ENCODE data around the gene AGPAT3. TPM values are rescaled to one million over a fixed set of nuclear protein-coding genes. Genes with fewer than 3 reads are reported as not detected.

The AGPAT3 gene
- total RNA-seq, 2 experiments from 2014 or later = 80.3 to 93.1 TPM

- CTCF ChIA-PET = interaction anchor here (1.4 kb wide), 1 partner anchor 16 kb away, joined by 6 read pairs; no protein-coding TSS in a partner anchor
Observed at GRCh38 chr21:43959231-43960116, 94.5 kb downstream of the AGPAT3 start.

GRCh38 chr21:43961382-43961909, 96.4 kb downstream of the AGPAT3 start:
- Mint-ChIP-seq H3K36me3 (ENCODE audit: low read depth) (peaks cover 19% of the 10 kb centered on the region), H3K9me3 (no peaks in the 10 kb centered on the region), H3K4me3 (no peak overlapping the region), H3K27ac (no peak overlapping the region), H3K27me3 (no peaks in the 10 kb centered on the region), H3K4me1 (peaks cover 12% of the 10 kb centered on the region)
- CTCF ChIA-PET = interaction anchor here (0.6 to 1.0 kb wide), 2 partner anchors 24 to 151 kb away, joined by 3 read pairs; no protein-coding TSS in a partner anchor
- POLR2A ChIA-PET = no interaction called here
- DNase-seq = peak; percentile 29

More at GRCh38 chr21:43959231-43960116, 94.5 kb downstream of the AGPAT3 start:
- Mint-ChIP-seq H3K9me3 (no peaks in the 10 kb centered on the region), H3K27ac (no peak overlapping the region), H3K36me3 (ENCODE audit: low read depth) (peaks cover 16% of the 10 kb centered on the region), H3K4me3 (no peak overlapping the region), H3K4me1 (peaks cover 12% of the 10 kb centered on the region), H3K27me3 (no peaks in the 10 kb centered on the region)
- DNase-seq = no peak
- POLR2A ChIA-PET = no interaction called here

DNA sequence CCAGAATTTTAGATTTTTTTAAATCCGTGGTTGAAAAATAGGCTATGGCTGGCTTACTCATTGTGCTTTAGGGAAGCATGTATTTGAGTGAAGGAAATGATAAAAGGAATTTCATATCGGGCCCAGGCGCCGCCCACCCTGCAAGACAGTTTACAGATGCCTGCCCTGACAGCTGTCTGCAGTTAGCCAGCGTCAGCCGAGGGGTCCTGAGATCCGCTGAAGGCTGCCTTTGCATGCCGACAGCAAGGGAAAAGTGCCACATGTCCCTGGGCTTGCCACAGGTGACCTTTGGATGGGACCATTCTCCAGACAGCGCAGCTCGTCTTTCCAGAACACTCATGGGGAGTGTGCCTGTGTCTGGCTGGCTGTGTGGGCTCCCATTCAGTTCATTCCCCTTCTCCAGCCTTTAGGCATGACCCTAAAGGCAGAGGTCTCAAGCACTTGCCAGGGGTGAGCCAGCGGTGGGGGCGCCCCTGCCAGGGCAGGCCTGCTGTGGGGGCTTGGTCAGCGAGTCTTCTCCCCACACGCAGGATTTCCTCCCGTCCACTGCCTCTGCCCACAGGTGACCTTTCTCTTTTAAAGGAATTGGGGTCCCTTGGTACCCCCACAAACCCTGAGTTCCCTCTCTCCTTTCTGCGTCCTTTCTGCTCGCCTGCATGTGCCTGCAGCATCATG, 101.0 kb downstream of the AGPAT3 start:
- Mint-ChIP-seq H3K9me3 (no peaks in the 10 kb centered on the region), H3K4me3 (no peak overlapping the region), H3K27me3 (no peaks in the 10 kb centered on the region), H3K36me3 (ENCODE audit: low read depth) (peaks cover 24% of the 10 kb centered on the region), H3K4me1 (peaks cover 7% of the 10 kb centered on the region), H3K27ac (no peak overlapping the region)
- no peak for DNase-seq
- ChIA-PET POLR2A (no interaction called here), CTCF (no interaction called here)

- POLR2A ChIA-PET = no interaction called here
- H3K27ac Mint-ChIP-seq = no peak overlapping the region
Observed at GRCh38 chr21:43966946-43967512, 102.0 kb downstream of the AGPAT3 start.

GRCh38 chr21:43967981-43968380, 103.0 kb downstream of the AGPAT3 start:
- H3K36me3 Mint-ChIP-seq (ENCODE audit: low read depth) = peaks cover 24% of the 10 kb centered on the region
- H3K9me3 Mint-ChIP-seq = no peaks in the 10 kb centered on the region
- H3K4me3 Mint-ChIP-seq = no peak overlapping the region
- DNase-seq = no peak
- POLR2A ChIA-PET = no interaction called here
- no peak overlapping the region for H3K27ac Mint-ChIP-seq
- no peaks in the 10 kb centered on the region for H3K27me3 Mint-ChIP-seq
- CTCF ChIA-PET = no interaction called here
- no peaks in the 10 kb centered on the region for H3K4me1 Mint-ChIP-seq

More at GRCh38 chr21:43966946-43967512, 102.0 kb downstream of the AGPAT3 start:
- no peaks in the 10 kb centered on the region for H3K9me3 Mint-ChIP-seq
- H3K27me3 Mint-ChIP-seq = no peaks in the 10 kb centered on the region
- no peak for DNase-seq
- CTCF ChIA-PET = no interaction called here
- H3K4me3 Mint-ChIP-seq = no peak overlapping the region
- H3K4me1 Mint-ChIP-seq = no peaks in the 10 kb centered on the region
- peaks cover 30% of the 10 kb centered on the region for H3K36me3 Mint-ChIP-seq (ENCODE audit: low read depth)

GRCh38 chr21:43968410-43969114, 103.5 kb downstream of the AGPAT3 start:
- Mint-ChIP-seq H3K9me3 (no peaks in the 10 kb centered on the region), H3K36me3 (ENCODE audit: low read depth) (peaks cover 21% of the 10 kb centered on the region), H3K4me1 (no peaks in the 10 kb centered on the region), H3K27me3 (no peaks in the 10 kb centered on the region), H3K27ac (no peak overlapping the region), H3K4me3 (no peak overlapping the region)
- CTCF ChIA-PET = no interaction called here
- POLR2A ChIA-PET = no interaction called here
- DNase-seq = no peak

GRCh38 chr21:43969115-43969444, 104.1 kb downstream of the AGPAT3 start:
- Mint-ChIP-seq H3K27ac (no peak overlapping the region), H3K36me3 (ENCODE audit: low read depth) (peaks cover 18% of the 10 kb centered on the region), H3K9me3 (no peaks in the 10 kb centered on the region), H3K27me3 (no peaks in the 10 kb centered on the region), H3K4me1 (no peaks in the 10 kb centered on the region), H3K4me3 (no peak overlapping the region)
- ChIA-PET POLR2A (no interaction called here), CTCF (no interaction called here)
- DNase-seq = no peak

DNA sequence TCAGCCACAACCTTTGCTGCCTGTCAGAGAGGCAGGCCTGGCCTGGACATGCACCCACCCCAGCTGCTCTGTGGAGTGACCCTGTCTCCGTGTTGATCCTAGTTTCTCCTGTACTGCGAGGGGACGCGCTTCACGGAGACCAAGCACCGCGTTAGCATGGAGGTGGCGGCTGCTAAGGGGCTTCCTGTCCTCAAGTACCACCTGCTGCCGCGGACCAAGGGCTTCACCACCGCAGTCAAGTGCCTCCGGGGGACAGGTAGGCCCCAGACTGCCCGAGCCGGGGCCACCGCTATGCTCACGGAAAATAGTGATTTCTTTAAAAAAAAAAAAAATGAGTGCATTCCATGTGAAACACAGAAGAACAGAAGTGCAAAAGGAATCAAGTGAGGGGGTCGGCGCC, 105.5 kb downstream of the AGPAT3 start:
- H3K4me3 Mint-ChIP-seq = no peak overlapping the region
- DNase-seq = no peak
- H3K27ac Mint-ChIP-seq = no peak overlapping the region
- no peaks in the 10 kb centered on the region for H3K9me3 Mint-ChIP-seq
- H3K27me3 Mint-ChIP-seq = no peaks in the 10 kb centered on the region
- POLR2A ChIA-PET = no interaction called here
- peaks cover 13% of the 10 kb centered on the region for H3K4me1 Mint-ChIP-seq
- H3K36me3 Mint-ChIP-seq (ENCODE audit: low read depth) = peaks cover 16% of the 10 kb centered on the region
- CTCF ChIA-PET = no interaction called here

GRCh38 chr21:43971201-43971991, 106.4 kb downstream of the AGPAT3 start:
- CTCF ChIA-PET = no interaction called here
- no peak for DNase-seq
- POLR2A ChIA-PET = no interaction called here
- H3K27ac Mint-ChIP-seq = no peak overlapping the region
- peaks cover 17% of the 10 kb centered on the region for H3K36me3 Mint-ChIP-seq (ENCODE audit: low read depth)
- no peak overlapping the region for H3K4me3 Mint-ChIP-seq
- peaks cover 15% of the 10 kb centered on the region for H3K4me1 Mint-ChIP-seq
- H3K9me3 Mint-ChIP-seq = no peaks in the 10 kb centered on the region
- H3K27me3 Mint-ChIP-seq = no peaks in the 10 kb centered on the region

DNA sequence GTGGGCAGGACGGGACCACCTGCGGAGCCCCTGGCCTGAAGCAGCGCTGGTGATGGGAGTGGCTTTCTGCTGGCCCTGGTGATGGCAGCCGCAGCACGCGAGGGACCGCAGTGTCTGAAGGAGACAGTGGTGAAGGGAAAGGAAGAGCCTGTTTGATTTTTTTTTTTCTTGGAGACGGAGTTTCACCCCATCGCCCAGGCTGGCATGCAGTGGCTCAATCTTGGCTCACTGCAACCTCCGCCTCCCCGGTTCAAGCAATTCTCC, 106.9 kb downstream of the AGPAT3 start:
- ChIA-PET CTCF (no interaction called here), POLR2A (no interaction called here)
- Mint-ChIP-seq H3K27ac (no peak overlapping the region), H3K27me3 (no peaks in the 10 kb centered on the region), H3K4me3 (no peak overlapping the region), H3K36me3 (ENCODE audit: low read depth) (peaks cover 16% of the 10 kb centered on the region), H3K4me1 (peaks cover 15% of the 10 kb centered on the region), H3K9me3 (no peaks in the 10 kb centered on the region)
- DNase-seq = no peak

DNA sequence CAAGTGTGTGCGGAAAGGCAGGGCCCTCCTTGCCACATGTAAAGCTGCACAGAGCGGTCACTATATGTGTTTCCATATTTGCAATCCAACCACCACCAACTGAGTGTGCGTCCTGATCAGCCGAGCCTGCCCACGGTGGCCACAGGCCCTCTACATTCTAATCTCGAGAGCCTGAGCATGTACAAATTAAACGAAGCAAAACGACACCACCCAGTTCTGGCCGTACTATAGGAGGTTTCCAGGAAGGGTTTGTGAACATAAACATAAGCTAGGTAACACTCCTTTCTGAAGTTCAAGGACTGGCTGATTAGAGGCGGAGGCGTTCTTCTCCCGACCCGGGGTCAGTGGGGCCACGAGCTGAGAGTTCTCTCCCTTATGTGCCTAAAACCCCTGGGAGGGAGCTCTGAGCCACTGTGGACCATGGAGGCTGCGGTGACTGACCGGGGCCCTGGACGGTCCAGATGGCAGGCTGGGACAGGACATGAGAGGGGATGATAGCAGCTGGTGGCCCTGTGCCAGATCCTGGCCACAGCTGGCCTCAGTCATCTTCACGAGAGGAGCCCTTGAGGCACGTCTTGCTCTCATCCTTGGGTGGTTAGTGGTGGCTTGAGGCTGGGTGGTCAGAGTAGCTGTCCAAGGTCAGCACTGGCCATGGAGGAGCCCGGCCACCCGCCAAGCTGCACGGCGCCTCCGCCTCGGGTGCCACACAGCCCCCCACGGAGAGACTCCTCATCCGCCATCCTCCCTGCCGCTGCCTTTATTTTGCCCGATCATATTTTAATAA, 108.0 kb downstream of the AGPAT3 start:
- CTCF ChIA-PET = no interaction called here
- Mint-ChIP-seq H3K4me1 (peaks cover 15% of the 10 kb centered on the region), H3K36me3 (ENCODE audit: low read depth) (peaks cover 13% of the 10 kb centered on the region), H3K27me3 (no peaks in the 10 kb centered on the region), H3K9me3 (no peaks in the 10 kb centered on the region), H3K27ac (no peak overlapping the region), H3K4me3 (no peak overlapping the region)
- POLR2A ChIA-PET = no interaction called here
- no peak for DNase-seq

DNA sequence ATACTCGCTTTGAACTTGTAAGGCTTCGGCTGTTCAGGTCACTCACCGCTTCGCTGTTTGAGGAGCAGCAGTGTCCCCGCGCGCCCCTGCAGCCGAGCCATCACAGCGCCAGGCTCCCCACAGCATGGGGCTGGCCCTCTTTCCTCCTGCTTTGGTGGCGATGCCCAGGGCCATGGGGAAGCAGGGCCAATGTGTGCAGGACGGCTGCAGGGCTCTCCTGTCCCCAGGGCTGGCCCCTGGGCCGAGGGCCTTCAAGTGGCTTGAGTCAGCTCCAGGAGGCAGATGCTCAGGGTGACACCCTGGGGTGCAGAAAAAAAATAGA, 108.6 kb downstream of the AGPAT3 start:
- ChIA-PET POLR2A (no interaction called here), CTCF (no interaction called here)
- Mint-ChIP-seq H3K9me3 (no peaks in the 10 kb centered on the region), H3K4me3 (no peak overlapping the region), H3K27me3 (no peaks in the 10 kb centered on the region), H3K4me1 (peaks cover 15% of the 10 kb centered on the region), H3K36me3 (ENCODE audit: low read depth) (peaks cover 13% of the 10 kb centered on the region), H3K27ac (no peak overlapping the region)
- no peak for DNase-seq
